ENCODE measurements around the gene KCNH3. TPM values are rescaled to one million over a fixed set of nuclear protein-coding genes. Genes with fewer than 3 reads are reported as not detected.

Gene KCNH3
- total and polyA plus RNA-seq, 2 of the 4 experiments (the other 2 are of a cell fraction), result 0.10 TPM; not detected in 1

DNA sequence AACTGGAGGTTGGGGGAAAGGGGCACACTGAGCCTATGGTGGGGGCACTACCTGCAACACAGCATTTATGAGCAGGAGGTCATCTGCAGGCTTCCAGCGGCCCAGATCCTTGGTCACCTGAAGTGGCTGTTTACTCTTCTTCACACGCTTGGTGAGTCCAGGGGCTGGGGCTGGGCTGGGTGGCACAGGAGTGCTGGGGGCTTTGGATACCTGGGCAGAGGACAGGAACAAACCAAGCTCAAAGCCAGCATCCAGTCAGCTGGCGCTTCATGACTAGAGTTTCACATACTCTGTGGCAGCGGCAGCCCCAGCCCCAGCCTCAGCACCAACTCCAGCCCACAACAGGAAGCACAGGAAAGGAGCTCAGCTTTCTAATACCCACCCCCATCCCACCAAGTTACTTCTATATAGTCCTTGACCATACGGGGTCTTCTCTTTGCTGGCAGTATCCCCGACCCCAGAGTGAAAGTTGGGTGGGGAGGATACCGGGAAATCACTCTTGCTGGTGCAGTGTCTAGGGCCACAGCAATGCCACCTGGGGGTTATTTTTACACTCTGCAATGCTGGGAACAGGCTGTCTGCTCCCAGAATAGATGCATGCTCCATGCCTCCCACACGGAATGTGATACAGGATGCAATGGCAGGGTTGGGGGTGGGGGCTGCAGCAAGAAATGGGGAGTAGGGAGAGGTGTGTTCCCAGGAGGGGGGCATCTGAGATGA is 26.0 kb downstream of the KCNH3 start:
- H2AK5ac ChIP-seq (ENCODE audit: low read depth, low read length), result no peak overlapping the region
- no peak overlapping the region for H4K91ac ChIP-seq (ENCODE audit: insufficient read depth, low read depth, low read length)
- H4K5ac ChIP-seq (ENCODE audit: low read depth, low read length), result no peak overlapping the region
- in situ Hi-C loops (cut with MboI; ENCODE audit: low sequenced_read_pairs), result no loop called here
- ATAC-seq (ENCODE audit: low read depth), result no peak
- intact Hi-C loops (cut with micrococcal nuclease), result no loop called here
- H2AFZ ChIP-seq (replicated peaks; ENCODE audit: low read length, poor library complexity), result no peak overlapping the region
- TF ChIP-seq, protein P1, sequence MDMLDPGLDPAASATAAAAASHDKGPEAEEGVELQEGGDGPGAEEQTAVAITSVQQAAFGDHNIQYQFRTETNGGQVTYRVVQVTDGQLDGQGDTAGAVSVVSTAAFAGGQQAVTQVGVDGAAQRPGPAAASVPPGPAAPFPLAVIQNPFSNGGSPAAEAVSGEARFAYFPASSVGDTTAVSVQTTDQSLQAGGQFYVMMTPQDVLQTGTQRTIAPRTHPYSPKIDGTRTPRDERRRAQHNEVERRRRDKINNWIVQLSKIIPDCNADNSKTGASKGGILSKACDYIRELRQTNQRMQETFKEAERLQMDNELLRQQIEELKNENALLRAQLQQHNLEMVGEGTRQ (IDR thresholded peaks at IDR 0.05; ENCODE audit: low read depth, low read length), result no peak
- TF ChIP-seq MAFK (IDR thresholded peaks at IDR 0.05; ENCODE audit: low read depth, low read length) (no peak), MXI1 (IDR thresholded peaks at IDR 0.05; ENCODE audit: borderline replicate concordance, low read depth, low read length) (no peak), MAZ (IDR thresholded peaks at IDR 0.05; ENCODE audit: borderline replicate concordance, low read depth, low read length) (no peak), CEBPB (IDR thresholded peaks at IDR 0.05; ENCODE audit: low read depth, low read length) (no peak)
- H3K4ac ChIP-seq (ENCODE audit: low read depth, low read length), result no peak overlapping the region
- no peak overlapping the region for H3K9ac ChIP-seq (ENCODE audit: low read depth, low read length)
- no peak overlapping the region for H3K18ac ChIP-seq (ENCODE audit: low read depth, low read length)
- no peaks in the 10 kb centered on the region for H3K9me3 ChIP-seq (ENCODE audit: control insufficient read depth, insufficient read depth, low read length)
- no peak overlapping the region for H3K27ac ChIP-seq (ENCODE audit: insufficient read depth, low read length)
- H2BK20ac ChIP-seq (ENCODE audit: low read depth, low read length), result no peak overlapping the region
- no peak overlapping the region for H3K23ac ChIP-seq (ENCODE audit: low read depth, low read length)
- ChIA-PET POLR2A (ENCODE audit: unreplicated experiment) (no interaction called here), CTCF (no interaction called here)
- H2BK5ac ChIP-seq (ENCODE audit: low read depth, low read length, poor library complexity, severe bottlenecking), result no peak overlapping the region
- no peaks in the 10 kb centered on the region for H3K27me3 ChIP-seq (ENCODE audit: control insufficient read depth, insufficient read depth, low read length)
- H3K36me3 ChIP-seq (ENCODE audit: control insufficient read depth, insufficient read depth, low read length), result peaks cover 36% of the 10 kb centered on the region
- H3K4me2 ChIP-seq (ENCODE audit: low read depth, low read length), result no peak overlapping the region
- H3K14ac ChIP-seq (replicated peaks; ENCODE audit: low read depth, low read length), result no peak overlapping the region
- peak overlapping the region; percentile 57 for H2AK9ac ChIP-seq (replicated peaks; ENCODE audit: low read depth, low read length, poor library complexity)
- H3K56ac ChIP-seq (ENCODE audit: extremely low read depth, insufficient read depth, low read length), result no peak overlapping the region
- H3K4me3 ChIP-seq (ENCODE audit: insufficient read depth, low read depth, low read length), result no peak overlapping the region
- no peak for DNase-seq
- dilution Hi-C loops (cut with HindIII; ENCODE audit: low sequenced_read_pairs, unreplicated experiment), result no loop called here
- H3K79me1 ChIP-seq (ENCODE audit: low read depth in 1 of 2, low read length in 2 of 2), result peaks cover 31 to 48% of the 10 kb centered on the region in 2 experiments
- no peak overlapping the region for H2BK120ac ChIP-seq (ENCODE audit: low read depth, low read length)
- H4K8ac ChIP-seq (ENCODE audit: low read depth in 2 of 2, low read length in 2 of 2), result no peak overlapping the region
- peaks cover 2% of the 10 kb centered on the region; the same call in 1 of the 2 replicates for H3K4me1 ChIP-seq (ENCODE audit: control insufficient read depth, insufficient read depth, low read length)
- H2BK15ac ChIP-seq (ENCODE audit: low read depth, low read length), result no peak overlapping the region
- peaks cover 5% of the 10 kb centered on the region; the same call in 1 of the 2 replicates for H4K20me1 ChIP-seq (ENCODE audit: insufficient read depth, low read length)
- H3K9me1 ChIP-seq (ENCODE audit: insufficient read depth, low read length), result 0 out of 2 replicates have a peak, but pooled peaks cover 3% of the 10 kb centered on the region
- BruUV-seq (replicated peaks), result no TSS peak
- WGBS, 2 experiments (ENCODE audit: extremely low coverage in 2 of 2, insufficient read length in 1 of 2), result 80% methylated on average over 1 of the region's 8 CpGs; no CpG with 5 or more reads in 1 of the 2 experiments
